Kidney epithelial cell (primary cell): ENCODE results near the gene GALE. TPM values are rescaled to one million over a fixed set of nuclear protein-coding genes. Genes with fewer than 3 reads are reported as not detected.
"Not testable (repeated sequence)": the region's sequence is repeated elsewhere in the genome, so short reads cannot be mapped to it uniquely, and the experiment has no call there.

Experiments used
- DNase-seq: peaks from one replicate; pipeline ENCODE4 v3.0.0-alpha.2; 2010; ENCODE audit warnings: low read depth
- H3K27me3 ChIP-seq: 2 replicates; pipeline ENCODE4 v1.6.0; 2011; ENCODE audit warnings: low read length; ENCODE audit not compliant: control insufficient read depth, insufficient read depth
- H3K36me3 ChIP-seq: 2 replicates; pipeline ENCODE4 v1.5.1; 2011; ENCODE audit warnings: low read length; ENCODE audit not compliant: control insufficient read depth, insufficient read depth
- H3K4me3 ChIP-seq: 2 replicates; pipeline ENCODE4 v1.5.1; 2011; ENCODE audit warnings: low read depth, mild to moderate bottlenecking, control low read depth, low read length
- total RNA-seq: library from RNA; depleted of rRNA; stranded (reverse); fragments of >200 nt; gene quantifications from 2 replicates; pipeline ENCODE4 v1.2.3, GENCODE V29; 2015
- TF ChIP-seq, protein P1 (sequence below): IDR thresholded peaks from 2 replicates; pipeline ENCODE4 v1.5.1; 2011; ENCODE audit warnings: mild to moderate bottlenecking, moderate library complexity, low read length, control low read depth, inconsistent platforms; ENCODE audit not compliant: insufficient read depth, poor library complexity, severe bottlenecking

GALE gene
- total RNA-seq, 1 donor from 2014 or later = 158 TPM

DNA sequence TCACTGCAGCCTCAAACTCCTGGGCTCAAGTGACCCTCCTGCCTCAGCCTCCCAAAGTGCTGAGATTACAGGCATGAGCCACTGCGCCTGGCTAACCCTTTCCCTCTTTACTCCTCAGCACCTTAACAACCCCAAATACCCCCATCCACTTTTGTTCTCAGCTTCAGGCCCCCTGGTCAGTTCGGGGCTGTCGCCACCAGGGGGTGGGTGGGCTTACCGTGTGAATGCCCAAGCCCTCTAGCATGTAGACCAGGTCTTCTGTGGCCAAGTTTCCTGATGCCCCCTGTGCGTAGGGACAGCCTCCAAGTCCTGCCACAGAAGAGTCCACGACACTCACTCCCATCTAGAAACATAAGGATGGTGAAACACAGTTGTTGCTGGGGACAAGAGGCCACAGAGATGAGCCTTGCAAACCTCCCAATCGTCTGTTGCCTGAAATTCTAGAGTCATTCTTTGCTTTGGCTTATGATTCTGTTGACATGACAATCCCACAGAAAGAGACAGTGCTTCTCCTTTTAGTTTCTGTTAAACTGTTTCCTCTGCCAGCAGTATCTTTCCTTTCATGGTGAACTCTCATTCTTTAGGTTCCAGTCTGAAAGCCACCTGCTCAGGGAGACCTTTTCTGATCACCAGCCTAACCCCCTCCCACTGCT is 3.8 kb upstream of the GALE start:
- H3K4me3 ChIP-seq = no peak overlapping the region
- TF ChIP-seq, protein P1, sequence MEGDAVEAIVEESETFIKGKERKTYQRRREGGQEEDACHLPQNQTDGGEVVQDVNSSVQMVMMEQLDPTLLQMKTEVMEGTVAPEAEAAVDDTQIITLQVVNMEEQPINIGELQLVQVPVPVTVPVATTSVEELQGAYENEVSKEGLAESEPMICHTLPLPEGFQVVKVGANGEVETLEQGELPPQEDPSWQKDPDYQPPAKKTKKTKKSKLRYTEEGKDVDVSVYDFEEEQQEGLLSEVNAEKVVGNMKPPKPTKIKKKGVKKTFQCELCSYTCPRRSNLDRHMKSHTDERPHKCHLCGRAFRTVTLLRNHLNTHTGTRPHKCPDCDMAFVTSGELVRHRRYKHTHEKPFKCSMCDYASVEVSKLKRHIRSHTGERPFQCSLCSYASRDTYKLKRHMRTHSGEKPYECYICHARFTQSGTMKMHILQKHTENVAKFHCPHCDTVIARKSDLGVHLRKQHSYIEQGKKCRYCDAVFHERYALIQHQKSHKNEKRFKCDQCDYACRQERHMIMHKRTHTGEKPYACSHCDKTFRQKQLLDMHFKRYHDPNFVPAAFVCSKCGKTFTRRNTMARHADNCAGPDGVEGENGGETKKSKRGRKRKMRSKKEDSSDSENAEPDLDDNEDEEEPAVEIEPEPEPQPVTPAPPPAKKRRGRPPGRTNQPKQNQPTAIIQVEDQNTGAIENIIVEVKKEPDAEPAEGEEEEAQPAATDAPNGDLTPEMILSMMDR = peak; percentile 41
- no peak for DNase-seq
- H3K27me3 ChIP-seq = no peaks in the 10 kb centered on the region
- H3K36me3 ChIP-seq = no peaks in the 10 kb centered on the region

DNA sequence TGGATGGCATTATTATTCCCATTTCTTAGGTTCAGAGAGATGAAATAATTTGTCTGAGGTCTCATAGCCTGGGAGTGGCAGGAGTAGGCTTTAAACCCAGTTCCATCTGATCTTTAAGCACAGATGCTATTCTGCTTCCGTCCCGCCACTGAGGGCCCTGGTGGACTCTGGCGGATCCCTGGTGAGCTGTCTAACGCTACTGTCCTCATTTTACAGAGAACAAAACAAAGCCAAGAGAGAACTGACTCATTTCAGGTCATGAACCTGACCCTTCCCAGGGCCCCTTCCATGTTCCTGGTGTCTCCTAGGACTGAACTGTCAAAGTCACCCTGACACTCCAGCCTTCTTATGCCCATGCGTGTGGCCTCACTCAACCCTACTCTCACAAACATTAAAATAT is 3.1 kb upstream of the GALE start:
- H3K27me3 ChIP-seq = no peaks in the 10 kb centered on the region
- H3K4me3 ChIP-seq = no peak overlapping the region
- no peaks in the 10 kb centered on the region for H3K36me3 ChIP-seq
- TF ChIP-seq, protein P1 = no peak
- DNase-seq = no peak

DNA sequence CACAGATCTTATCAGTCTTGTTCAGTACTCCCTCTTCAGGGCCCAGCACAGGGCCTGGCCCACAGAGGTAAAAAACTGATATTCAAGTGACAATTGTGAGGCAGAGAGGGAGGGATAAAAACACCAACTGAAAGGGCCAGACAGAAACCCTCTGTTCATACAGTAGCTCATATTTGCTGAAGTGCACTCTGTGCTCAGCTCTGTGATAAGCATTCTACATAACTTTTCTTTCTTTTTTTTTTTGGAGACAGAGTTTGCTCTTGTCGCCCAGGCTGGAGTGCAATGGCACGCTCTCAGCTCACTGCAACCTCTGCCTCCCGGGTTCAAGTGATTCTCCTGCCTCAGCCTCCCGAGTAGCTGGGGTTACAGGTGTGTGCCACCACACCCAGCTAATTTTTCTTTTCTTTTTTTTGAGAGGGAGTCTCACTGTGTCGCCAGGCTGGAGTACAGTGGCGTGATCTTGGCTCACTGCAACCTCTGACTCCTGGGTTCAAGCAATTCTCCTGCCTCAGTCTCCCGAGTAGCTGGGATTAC is 2.3 kb upstream of the GALE start:
- not testable (repeated sequence) for H3K4me3 ChIP-seq, H3K27me3 ChIP-seq, H3K36me3 ChIP-seq, DNase-seq

DNA sequence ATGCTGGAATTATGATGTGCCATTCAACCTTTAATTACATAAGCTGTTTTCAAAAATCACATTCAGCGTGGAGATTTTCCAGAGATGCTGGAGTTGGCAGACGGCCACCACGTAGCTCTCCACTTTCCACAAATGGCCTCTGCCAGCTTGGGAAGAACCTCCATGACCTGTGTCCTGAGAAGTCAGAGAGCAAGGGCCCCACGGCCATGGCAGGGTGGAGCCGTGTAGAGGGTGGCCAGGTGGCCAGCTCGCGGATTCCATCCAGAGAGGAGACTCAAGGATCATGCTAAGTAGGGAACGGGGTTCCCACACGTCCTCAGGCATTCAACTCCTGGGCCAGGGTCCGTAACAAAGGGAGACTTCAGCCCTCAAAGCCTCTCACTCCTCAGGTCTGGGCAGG is 1.3 kb upstream of the GALE start:
- DNase-seq = no peak
- Histone ChIP-seq H3K4me3 (no peak overlapping the region), H3K36me3 (peaks cover 1% of the 10 kb centered on the region), H3K27me3 (no peaks in the 10 kb centered on the region)
- TF ChIP-seq, protein P1 = no peak

DNA sequence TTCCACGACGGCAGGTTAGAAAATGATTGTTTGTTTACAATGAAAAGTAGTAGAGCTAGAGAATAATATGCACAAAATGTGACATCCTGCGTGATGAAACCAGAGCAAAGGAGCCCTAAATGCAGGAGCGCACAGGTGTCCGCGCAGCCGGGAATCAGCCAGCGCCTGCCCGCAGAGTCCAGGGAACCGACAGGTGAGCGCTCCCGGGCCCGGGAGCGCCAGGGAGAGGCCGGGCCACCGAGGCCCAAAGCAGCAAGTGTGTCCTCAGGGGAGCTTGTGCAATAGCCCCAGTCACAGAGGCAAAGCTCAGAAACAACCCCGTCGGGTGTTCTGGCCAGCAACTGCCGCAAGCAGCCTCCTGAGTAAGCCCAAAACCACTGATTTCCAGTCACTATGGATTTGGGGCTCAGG is 789 bp upstream of the GALE start:
- TF ChIP-seq, protein P1 = no peak
- no peak for DNase-seq
- H3K4me3 ChIP-seq = peak overlapping the region; percentile 97
- peaks cover 2% of the 10 kb centered on the region for H3K36me3 ChIP-seq
- H3K27me3 ChIP-seq = no peaks in the 10 kb centered on the region

DNA sequence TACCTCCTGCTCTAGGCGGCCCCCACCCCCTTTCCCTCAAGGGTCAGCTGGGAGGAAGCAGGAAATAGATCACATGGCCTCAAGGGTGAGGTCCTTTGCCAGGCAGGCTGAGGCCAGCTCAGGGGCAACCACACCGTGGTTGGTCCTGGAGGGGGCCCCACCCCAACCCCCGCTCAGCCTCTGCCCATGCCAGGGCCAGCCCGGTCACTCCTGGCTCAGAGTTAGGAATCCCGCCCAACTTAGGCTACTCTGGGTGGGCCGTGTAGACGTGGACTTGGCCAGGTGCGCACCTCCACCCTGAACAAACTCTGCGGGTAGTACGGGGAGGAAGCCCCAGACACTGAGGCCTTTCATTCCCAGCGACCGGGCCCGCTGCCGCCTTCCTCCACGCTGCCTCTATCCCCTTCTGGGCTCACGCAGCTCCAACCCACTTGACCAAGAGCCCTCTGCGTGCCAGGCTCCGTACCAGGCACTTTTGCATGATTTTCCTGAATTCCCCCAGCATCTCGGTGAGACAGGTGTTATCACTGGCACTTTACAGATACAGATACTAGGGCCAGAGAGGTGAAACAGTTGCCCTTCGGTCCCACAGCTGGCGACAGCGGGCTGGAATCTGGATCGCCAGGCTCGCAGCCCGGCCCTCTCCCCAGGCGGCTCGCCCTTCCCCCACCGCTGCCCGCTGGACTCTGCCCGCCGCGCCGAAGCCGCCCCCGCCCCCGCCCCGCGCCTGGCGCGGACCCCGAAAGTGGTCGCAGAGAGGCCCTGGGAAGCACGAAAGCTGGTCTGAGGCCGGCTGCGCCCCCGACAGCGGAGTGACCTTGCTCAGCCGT is 769 bp downstream of the GALE start:
- peaks cover 3% of the 10 kb centered on the region for H3K36me3 ChIP-seq
- peak; percentile 86 for DNase-seq
- peak overlapping the region; percentile 97 for H3K4me3 ChIP-seq
- TF ChIP-seq, protein P1 = no peak
- no peaks in the 10 kb centered on the region for H3K27me3 ChIP-seq
